Stomach smooth muscle (tissue), 2 donors: Measurements from ENCODE around the gene RPS6KA1.

ENCODE experiments used
- H3K27ac ChIP-seq: one replicate; pipeline ENCODE4 v1.7.0; 2013; ENCODE audit warnings: mild to moderate bottlenecking, low read length, inconsistent platforms
- H3K27me3 ChIP-seq, 2 donors: one replicate each; pipeline ENCODE4 v1.7.0; 2013; ENCODE audit warnings: low read length in 2 of 2; ENCODE audit not compliant: insufficient read depth in 2 of 2, control insufficient read depth in 1 of 2
- H3K36me3 ChIP-seq, 2 donors: one replicate each; pipeline ENCODE4 v1.7.0; 2013; ENCODE audit warnings: low read length in 2 of 2; ENCODE audit not compliant: control insufficient read depth in 2 of 2, insufficient read depth in 2 of 2
- H3K4me1 ChIP-seq: one replicate; pipeline ENCODE4 v1.7.0; 2013; ENCODE audit warnings: low read length; ENCODE audit not compliant: control insufficient read depth, insufficient read depth
- H3K4me3 ChIP-seq, 2 donors: one replicate each; pipeline ENCODE4 v1.7.0; 2013; ENCODE audit warnings: low read length in 2 of 2
- H3K9ac ChIP-seq, 2 donors: one replicate each; pipeline ENCODE4 v1.7.0; 2013; ENCODE audit warnings: low read length in 2 of 2, mild to moderate bottlenecking in 1 of 2
- H3K9me3 ChIP-seq, 2 donors: one replicate each; pipeline ENCODE4 v1.7.0; 2013; ENCODE audit warnings: low read length in 2 of 2; ENCODE audit not compliant: control insufficient read depth in 2 of 2
- donor health status: healthy.
- donor health status: Pancreatic carcinoma.

The RPS6KA1 gene

GRCh38 chr1:26553942-26554682 is 24.6 kb downstream of the RPS6KA1 start:
- Histone ChIP-seq H3K9ac (no peak overlapping the region), H3K4me1 (no peaks in the 10 kb centered on the region), H3K27me3 (peaks cover 0 to 2% of the 10 kb centered on the region in 2 donors), H3K36me3 (peaks cover 0 to 2% of the 10 kb centered on the region in 2 donors), H3K9me3 (no peaks in the 10 kb centered on the region), H3K4me3 (no peak overlapping the region), H3K27ac (no peak overlapping the region)

GRCh38 chr1:26554781-26555180 is 25.2 kb downstream of the RPS6KA1 start:
- Histone ChIP-seq H3K9ac (no peak overlapping the region), H3K27ac (no peak overlapping the region), H3K27me3 (peaks cover 0 to 2% of the 10 kb centered on the region in 2 donors), H3K9me3 (no peaks in the 10 kb centered on the region), H3K4me3 (no peak overlapping the region), H3K36me3 (peaks cover 0 to 2% of the 10 kb centered on the region in 2 donors), H3K4me1 (no peaks in the 10 kb centered on the region)

DNA sequence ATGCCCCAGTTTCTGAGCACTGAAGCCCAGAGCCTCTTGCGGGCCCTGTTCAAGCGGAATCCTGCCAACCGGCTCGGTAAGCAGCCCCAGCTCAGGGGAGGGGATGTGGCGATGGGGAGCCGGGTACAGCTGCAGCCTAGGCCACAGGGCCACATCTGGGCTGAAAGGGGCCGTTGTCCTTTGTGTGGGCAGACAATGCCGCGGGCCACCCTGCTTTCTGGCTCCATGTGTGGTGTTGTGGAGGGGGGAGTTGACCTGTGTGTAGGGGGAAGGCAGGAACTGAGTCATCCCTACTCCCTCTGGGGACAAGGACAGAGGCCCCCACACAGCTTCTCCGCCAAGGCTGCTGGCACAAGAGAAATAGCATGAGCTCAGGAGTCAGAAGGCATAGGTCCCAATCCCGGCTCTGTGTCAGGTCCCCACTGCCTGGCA is 26.0 kb downstream of the RPS6KA1 start:
- Histone ChIP-seq H3K9me3 (no peaks in the 10 kb centered on the region), H3K36me3 (peaks cover 0 to 2% of the 10 kb centered on the region in 2 donors), H3K27me3 (peaks cover 0 to 2% of the 10 kb centered on the region in 2 donors), H3K4me3 (no peak overlapping the region), H3K27ac (no peak overlapping the region), H3K9ac (no peak overlapping the region), H3K4me1 (no peaks in the 10 kb centered on the region)

- Histone ChIP-seq H3K9ac (no peak overlapping the region), H3K9me3 (no peaks in the 10 kb centered on the region), H3K27ac (no peak overlapping the region), H3K36me3 (peaks cover 0 to 2% of the 10 kb centered on the region in 2 donors), H3K4me3 (no peak overlapping the region), H3K27me3 (peaks cover 0 to 2% of the 10 kb centered on the region in 2 donors), H3K4me1 (no peaks in the 10 kb centered on the region)
Observed at GRCh38 chr1:26556111-26556510, 26.6 kb downstream of the RPS6KA1 start.

DNA sequence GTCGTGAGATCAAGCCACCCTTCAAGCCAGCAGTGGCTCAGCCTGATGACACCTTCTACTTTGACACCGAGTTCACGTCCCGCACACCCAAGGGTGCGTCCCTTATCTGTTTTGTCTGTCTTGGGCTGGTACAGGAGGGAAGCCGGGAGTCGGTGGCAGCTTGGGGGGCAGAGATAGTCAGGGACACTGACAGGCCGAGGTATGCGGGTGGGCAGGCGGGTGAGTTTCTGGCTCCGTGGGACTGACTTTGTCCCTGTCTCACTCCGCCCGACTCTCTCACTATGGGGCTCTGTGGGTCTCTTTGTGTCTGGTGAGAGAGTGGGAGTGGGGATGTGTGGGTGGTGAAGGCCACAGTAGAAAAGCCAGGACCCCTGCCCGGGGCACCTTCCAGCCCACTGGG is 27.4 kb downstream of the RPS6KA1 start:
- H3K36me3 ChIP-seq, result peaks cover 0 to 2% of the 10 kb centered on the region in 2 donors

DNA sequence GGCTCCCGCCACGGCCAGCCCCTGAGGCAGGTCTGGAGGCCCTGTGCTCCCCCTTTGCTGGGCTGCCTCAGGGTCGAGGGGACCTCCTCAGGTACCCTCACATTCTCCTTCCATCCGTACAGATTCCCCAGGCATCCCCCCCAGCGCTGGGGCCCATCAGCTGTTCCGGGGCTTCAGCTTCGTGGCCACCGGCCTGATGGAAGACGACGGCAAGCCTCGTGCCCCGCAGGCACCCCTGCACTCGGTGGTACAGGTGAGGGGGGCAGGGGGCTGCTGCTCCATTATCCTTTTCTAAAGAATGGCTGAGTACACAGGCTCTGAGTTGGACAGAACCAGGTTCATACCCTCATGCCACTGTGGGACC is 29.1 kb downstream of the RPS6KA1 start:
- peaks cover 0 to 2% of the 10 kb centered on the region in 2 donors for H3K36me3 ChIP-seq
- H3K9ac ChIP-seq, result no peak overlapping the region
- peaks cover 0 to 2% of the 10 kb centered on the region in 2 donors for H3K27me3 ChIP-seq
- no peak overlapping the region for H3K4me3 ChIP-seq
- no peaks in the 10 kb centered on the region for H3K4me1 ChIP-seq
- H3K9me3 ChIP-seq, result no peaks in the 10 kb centered on the region
- no peak overlapping the region for H3K27ac ChIP-seq

More for the DNA sequence above, 27.4 kb downstream of the RPS6KA1 start:
- Histone ChIP-seq H3K27ac (no peak overlapping the region), H3K4me1 (no peaks in the 10 kb centered on the region), H3K4me3 (no peak overlapping the region), H3K9ac (no peak overlapping the region), H3K27me3 (peaks cover 0 to 2% of the 10 kb centered on the region in 2 donors), H3K9me3 (no peaks in the 10 kb centered on the region)

GRCh38 chr1:26560403-26560780 is 30.8 kb downstream of the RPS6KA1 start:
- Histone ChIP-seq H3K27ac (no peak overlapping the region), H3K4me3 (no peak overlapping the region), H3K4me1 (no peaks in the 10 kb centered on the region), H3K9me3 (no peaks in the 10 kb centered on the region), H3K36me3 (peaks cover 0 to 2% of the 10 kb centered on the region in 2 donors), H3K27me3 (peaks cover 0 to 2% of the 10 kb centered on the region in 2 donors), H3K9ac (no peak overlapping the region)

DNA sequence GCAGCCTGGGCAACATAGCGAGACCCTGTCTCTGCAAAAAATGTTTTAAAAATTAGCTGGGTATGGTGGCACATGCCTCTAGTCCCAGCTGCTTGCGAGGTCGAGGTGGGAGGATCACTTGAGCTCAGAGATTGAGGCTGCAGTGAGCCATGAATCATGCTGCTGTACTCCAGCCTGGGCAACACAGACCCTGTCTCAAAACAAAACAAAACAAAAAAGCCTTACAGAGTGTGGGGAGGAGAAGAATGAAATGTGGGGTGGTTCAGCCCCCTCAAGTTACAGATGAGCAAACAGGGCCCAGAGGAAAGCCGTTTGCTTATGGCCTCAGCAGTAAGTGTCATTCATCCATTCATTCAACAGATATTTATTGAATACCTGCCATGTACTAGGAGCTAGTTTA is 40.7 kb downstream of the RPS6KA1 start:
- H3K9ac ChIP-seq, result no peak overlapping the region
- H3K9me3 ChIP-seq, result peaks cover 0 to 5% of the 10 kb centered on the region in 2 donors
- H3K4me3 ChIP-seq, result no peak overlapping the region
- no peaks in the 10 kb centered on the region for H3K27me3 ChIP-seq
- H3K36me3 ChIP-seq, result no peaks in the 10 kb centered on the region
- H3K4me1 ChIP-seq, result no peaks in the 10 kb centered on the region
- no peak overlapping the region for H3K27ac ChIP-seq

DNA sequence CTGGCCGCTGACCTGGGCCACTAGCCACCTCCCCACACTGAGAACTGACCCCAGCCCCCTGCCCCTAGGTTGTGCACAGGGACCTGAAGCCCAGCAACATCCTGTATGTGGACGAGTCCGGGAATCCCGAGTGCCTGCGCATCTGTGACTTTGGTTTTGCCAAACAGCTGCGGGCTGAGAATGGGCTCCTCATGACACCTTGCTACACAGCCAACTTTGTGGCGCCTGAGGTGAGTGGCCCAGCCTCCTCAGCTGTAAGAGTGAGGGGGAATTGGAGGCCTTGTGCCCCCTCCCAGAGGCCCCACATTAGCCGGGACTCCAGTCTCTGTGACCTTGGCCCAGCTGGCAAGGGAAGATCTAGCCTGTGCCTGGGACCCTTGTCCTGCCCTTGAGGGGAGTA is 41.8 kb downstream of the RPS6KA1 start:
- Histone ChIP-seq H3K4me1 (no peaks in the 10 kb centered on the region), H3K27me3 (no peaks in the 10 kb centered on the region), H3K4me3 (no peak overlapping the region), H3K27ac (no peak overlapping the region), H3K9ac (no peak overlapping the region), H3K36me3 (no peaks in the 10 kb centered on the region), H3K9me3 (peaks cover 0 to 5% of the 10 kb centered on the region in 2 donors)

- Histone ChIP-seq H3K9ac (no peak overlapping the region), H3K9me3 (peaks cover 0 to 5% of the 10 kb centered on the region in 2 donors), H3K4me3 (no peak overlapping the region), H3K27me3 (no peaks in the 10 kb centered on the region), H3K27ac (no peak overlapping the region), H3K4me1 (no peaks in the 10 kb centered on the region), H3K36me3 (no peaks in the 10 kb centered on the region)
Observed at GRCh38 chr1:26574018-26574417, 44.5 kb downstream of the RPS6KA1 start.

GRCh38 chr1:26574719-26575251 is 45.2 kb downstream of the RPS6KA1 start:
- no peaks in the 10 kb centered on the region for H3K36me3 ChIP-seq
- no peak overlapping the region for H3K4me3 ChIP-seq
- no peak overlapping the region for H3K9ac ChIP-seq
- H3K27ac ChIP-seq, result no peak overlapping the region
- peaks cover 0 to under 1% of the 10 kb centered on the region in 2 donors for H3K9me3 ChIP-seq
- H3K4me1 ChIP-seq, result no peaks in the 10 kb centered on the region
- H3K27me3 ChIP-seq, result no peaks in the 10 kb centered on the region
